GM12878 (cell line): ENCODE measurements around the gene CSRP2. TPM values are rescaled to one million over a fixed set of nuclear protein-coding genes. Genes with fewer than 3 reads are reported as not detected.

ENCODE experiments used
- ATAC-seq: fragments of 200-7000 bp; cut with Tn5 transposase; 3 replicates; pipeline ENCODE4 v1.9.1; 2020; ENCODE audit warnings: mild to moderate bottlenecking, moderate library complexity
- BruUV-seq: library from RNA; stranded (reverse); fragments of 400-500 nt; replicated peaks from 2 replicates; lab custom pipeline; 2021; lab: Mats Ljungman, UMichigan
- CTCF ChIA-PET: fragments of 300-600 bp; sonication (Branson Sonifier 250); formaldehyde crosslinking; extraction: SDS; loops from one replicate; lab custom pipeline; 2021; ENCODE audit warnings: inconsistent platforms; lab: Yijun Ruan, JAX
- POLR2A ChIA-PET: fragments of 350-600 bp; formaldehyde crosslinking; extraction: SDS; loops from one replicate; lab custom pipeline; 2021; ENCODE audit warnings: inconsistent platforms; lab: Charles Lee
- RAD21 ChIA-PET: fragments of 300-600 bp; sonication (Branson Sonifier 250); formaldehyde crosslinking; loops from one replicate; lab custom pipeline; 2023; ENCODE audit warnings: antibody characterized with exemption; ENCODE audit not compliant: unreplicated experiment; lab: Charles Lee
- SMC1A ChIA-PET: fragments of 300-600 bp; sonication (Branson Sonifier 250); formaldehyde crosslinking; loops from one replicate; lab custom pipeline; 2023; ENCODE audit not compliant: unreplicated experiment, uncharacterized antibody; lab: Charles Lee
- DNase-seq: peaks from one replicate; pipeline ENCODE4 v3.0.0-alpha.2; 2011; ENCODE audit warnings: low read depth, low spot score
- FAIRE-seq: peaks from 3 replicates; lab custom pipeline; 2011; peaks lifted over from hg19 to GRCh38; lab: Jason Lieb, UNC
- H2AFZ ChIP-seq: 2 replicates; pipeline ENCODE4 v1.6.0; 2011; ENCODE audit warnings: low read depth, low read length, control low read depth; ENCODE audit not compliant: control insufficient read depth
- H3K27ac ChIP-seq: 2 replicates; pipeline ENCODE4 v1.5.1; 2011; ENCODE audit warnings: control low read depth; ENCODE audit not compliant: control insufficient read depth, insufficient read depth
- H3K27me3 ChIP-seq, 2 experiments: replicated peaks in 1 of 2; 2 replicates each; pipeline versions ENCODE4 v1.6.0 to v1.6.1; 2011; ENCODE audit warnings: low read length in 1 of 2; ENCODE audit not compliant: control insufficient read depth in 2 of 2, insufficient read depth in 2 of 2
- H3K36me3 ChIP-seq, 2 experiments: 2 replicates each; pipeline ENCODE4 v1.5.1; 2011; ENCODE audit warnings: low read length in 1 of 2; ENCODE audit not compliant: control insufficient read depth in 2 of 2, insufficient read depth in 2 of 2
- H3K4me1 ChIP-seq: 2 replicates; pipeline ENCODE4 v1.6.1; 2011; ENCODE audit warnings: mild to moderate bottlenecking, low read length, moderate library complexity, mixed read lengths; ENCODE audit not compliant: control insufficient read depth, insufficient read depth
- H3K4me2 ChIP-seq: 2 replicates; pipeline ENCODE4 v1.6.0; 2011; ENCODE audit warnings: control low read depth; ENCODE audit not compliant: control insufficient read depth, insufficient read depth
- H3K4me3 ChIP-seq: fragments of 200-600 bp; sonication (generic); 2 replicates; pipeline ENCODE4 v1.5.1; 2016
- H3K79me2 ChIP-seq: 2 replicates; pipeline ENCODE4 v1.6.0; 2011; ENCODE audit warnings: low read length; ENCODE audit not compliant: control insufficient read depth, insufficient read depth
- H3K9ac ChIP-seq: 2 replicates; pipeline ENCODE4 v1.8.0; 2011; ENCODE audit warnings: low read length, control low read depth, mixed read lengths; ENCODE audit not compliant: control insufficient read depth, insufficient read depth
- H3K9me3 ChIP-seq: replicated peaks from 3 replicates; pipeline ENCODE4 v1.5.1; 2011; ENCODE audit warnings: mild to moderate bottlenecking, low read length; ENCODE audit not compliant: control insufficient read depth, insufficient read depth
- H4K20me1 ChIP-seq: 2 replicates; pipeline ENCODE4 v1.6.0; 2011; ENCODE audit not compliant: control insufficient read depth, insufficient read depth
- CREB1 ChIP-seq: IDR thresholded peaks from 2 replicates; pipeline ENCODE4 v1.6.1; 2012; ENCODE audit warnings: low read depth, mild to moderate bottlenecking, inconsistent platforms
- EP300 ChIP-seq, 2 experiments: fragments of 150-350 bp in 1 of 2; IDR thresholded peaks; 2 replicates each; pipeline ENCODE4 v1.6.1; 2011 to 2012; ENCODE audit warnings: low read depth in 2 of 2, low read length in 2 of 2, borderline replicate concordance in 1 of 2, improper control_type of control experiment in 1 of 2, inconsistent platforms in 1 of 2; ENCODE audit not compliant: control insufficient read depth in 1 of 2
- EZH2 ChIP-seq: IDR thresholded peaks from 2 replicates; pipeline ENCODE4 v1.6.1; 2012; ENCODE audit warnings: low read depth, mild to moderate bottlenecking, control low read depth, inconsistent platforms, low read length, borderline replicate concordance; ENCODE audit not compliant: control insufficient read depth
- NFYB ChIP-seq: IDR thresholded peaks from 2 replicates; pipeline ENCODE4 v1.6.1; 2011; ENCODE audit warnings: low read depth, mild to moderate bottlenecking, low read length, improper control_type of control experiment, moderate library complexity; ENCODE audit not compliant: insufficient read depth
- POLR2AphosphoS5 ChIP-seq: IDR thresholded peaks from 2 replicates; pipeline ENCODE4 v1.6.1; 2011; ENCODE audit warnings: mild to moderate bottlenecking, low read length, inconsistent platforms
- SP1 ChIP-seq: IDR thresholded peaks from one replicate; pipeline ENCODE4 v1.6.1; 2011; ENCODE audit warnings: low read depth, low read length
- SRF ChIP-seq, 2 experiments: IDR thresholded peaks; 2 replicates each; pipeline ENCODE4 v1.6.1; 2011; ENCODE audit warnings: low read depth in 2 of 2, low read length in 2 of 2, mild to moderate bottlenecking in 1 of 2, moderate library complexity in 1 of 2
- TCF3 ChIP-seq: IDR thresholded peaks from 2 replicates; pipeline ENCODE4 v1.6.1; 2012; ENCODE audit warnings: low read depth, mild to moderate bottlenecking, low read length, borderline replicate concordance; ENCODE audit not compliant: insufficient read depth
- ZBTB40 ChIP-seq: fragments of 450-650 bp; IDR thresholded peaks from 2 replicates; pipeline ENCODE4 v1.6.1; 2016; ENCODE audit warnings: mild to moderate bottlenecking, moderate library complexity, borderline replicate concordance
- ZNF217 ChIP-seq: fragments of 450-650 bp; IDR thresholded peaks from 2 replicates; pipeline ENCODE4 v1.6.1; 2017; ENCODE audit warnings: antibody characterized with exemption, mild to moderate bottlenecking
- WGBS: methylation state at CpG from one replicate; pipeline ENCODE4 v1.1.6; 2016; ENCODE audit warnings: low lambda C conversion rate; ENCODE audit not compliant: insufficient replicate concordance, insufficient coverage; ENCODE audit errors: missing lambda C conversion rate; 5-methylcytosine and 5-hydroxymethylcytosine counted together
- in situ Hi-C: fragments of 300-500 bp; cut with MboI; formaldehyde crosslinking; loops from 9 replicates; pipeline ENCODE4 v1.14.3; 2018; ENCODE audit warnings: mixed read lengths
- intact Hi-C: fragments of 100-400 bp; cut with micrococcal nuclease; formaldehyde crosslinking; loops from one replicate; pipeline ENCODE4 v1.14.2; 2022; ENCODE audit not compliant: unreplicated experiment
- polyA plus RNA-seq, 11 experiments: library from polyadenylated mRNA; depleted of rRNA in 4 of 11; unstranded in 6 of 11; stranded (reverse) in 5 of 11; fragments of >200 nt; fragmentation: Nextera tagmentation in 4 of 11; fragmentation: Illumina TruSeq in 1 of 11; extraction: Ambion mirVana in 4 of 11; extraction: Trizol in 1 of 11; gene quantifications; 1 replicate in 1 of 11; 2 replicates in 10 of 11; pipeline versions ENCODE4 v1.2.1 to v1.2.3, GENCODE V29; 2011 to 2016; ENCODE audit warnings: inconsistent platforms in 2 of 11, missing spikeins in 2 of 11, low read depth in 1 of 11
- total RNA-seq, 4 experiments: library from RNA; depleted of rRNA in 3 of 4; stranded (reverse); fragments of >200 nt in 3 of 4; fragmentation: Illumina TruSeq in 1 of 4; extraction: Trizol in 1 of 4; gene quantifications; 2 replicates each; pipeline versions ENCODE4 v1.2.1 to v1.2.3, GENCODE V29; 2013 to 2021

Gene CSRP2
- total and polyA plus RNA-seq, 10 of the 15 experiments (the other 5 are each of a cell fraction or from before 2014, with no cell fraction given) = 0.08 to 1.6 (median 0.52) TPM

- TF ChIP-seq CREB1 (no peak), SP1 (no peak), POLR2AphosphoS5 (no peak), EP300 (IDR thresholded peaks at IDR 0.05; ENCODE audit: borderline replicate concordance in 1 of 2, control insufficient read depth in 1 of 2, low read depth in 2 of 2, low read length in 2 of 2) (no peak), ZNF217 (no peak), EZH2 (no peak)
Observed at GRCh38 chr12:76891609-76892008, 12.8 kb upstream of the CSRP2 start (continued).

- Histone ChIP-seq H3K9me3 (no peaks in the 10 kb centered on the region), H3K9ac (no peak overlapping the region), H3K36me3 (no peaks in the 10 kb centered on the region), H3K4me1 (no peaks in the 10 kb centered on the region), H3K4me2 (no peak overlapping the region), H3K27me3 (no peaks in the 10 kb centered on the region), H3K79me2 (no peaks in the 10 kb centered on the region), H3K4me3 (no peak overlapping the region), H3K27ac (no peak overlapping the region), H2AFZ (no peak overlapping the region), H4K20me1 (no peaks in the 10 kb centered on the region)
- ChIA-PET SMC1A (interaction anchor here (0.6 to 1.5 kb wide), 8 partner anchors 10 to 257 kb away, joined by 3 read pairs; no protein-coding TSS in a partner anchor), CTCF (interaction anchor here (1.6 kb wide), 1 partner anchor 10 kb away, joined by 6 read pairs; no protein-coding TSS in a partner anchor), RAD21 (no interaction called here), POLR2A (no interaction called here)
- FAIRE-seq (no peak), ATAC-seq (no peak), DNase-seq (no peak)
- in situ Hi-C loops (no loop called here), intact Hi-C loops (no loop called here)
- WGBS = 14% methylated on average over 8 of the region's 8 CpGs
- BruUV-seq = no TSS peak
- TF ChIP-seq TCF3 = no peak
- no peak for TF ChIP-seq NFYB
- TF ChIP-seq ZBTB40 = no peak
- no peak for TF ChIP-seq SRF (IDR thresholded peaks at IDR 0.05; ENCODE audit: low read depth in 2 of 2, low read length in 2 of 2)
Observed at GRCh38 chr12:76890151-76891143, 11.6 kb upstream of the CSRP2 start.
